NCI-H2227 treated with DMSO at 0.1 percent for 48 hours (cell line): ENCODE results near the gene WASHC1.
"Not testable (repeated sequence)": the region's sequence is repeated elsewhere in the genome, so short reads cannot be mapped to it uniquely, and the experiment has no call there.

Source experiments
- DNase-seq: peaks from one replicate; lab custom pipeline; 2025; lab: John Stamatoyannopoulos, UW

The WASHC1 gene

DNA sequence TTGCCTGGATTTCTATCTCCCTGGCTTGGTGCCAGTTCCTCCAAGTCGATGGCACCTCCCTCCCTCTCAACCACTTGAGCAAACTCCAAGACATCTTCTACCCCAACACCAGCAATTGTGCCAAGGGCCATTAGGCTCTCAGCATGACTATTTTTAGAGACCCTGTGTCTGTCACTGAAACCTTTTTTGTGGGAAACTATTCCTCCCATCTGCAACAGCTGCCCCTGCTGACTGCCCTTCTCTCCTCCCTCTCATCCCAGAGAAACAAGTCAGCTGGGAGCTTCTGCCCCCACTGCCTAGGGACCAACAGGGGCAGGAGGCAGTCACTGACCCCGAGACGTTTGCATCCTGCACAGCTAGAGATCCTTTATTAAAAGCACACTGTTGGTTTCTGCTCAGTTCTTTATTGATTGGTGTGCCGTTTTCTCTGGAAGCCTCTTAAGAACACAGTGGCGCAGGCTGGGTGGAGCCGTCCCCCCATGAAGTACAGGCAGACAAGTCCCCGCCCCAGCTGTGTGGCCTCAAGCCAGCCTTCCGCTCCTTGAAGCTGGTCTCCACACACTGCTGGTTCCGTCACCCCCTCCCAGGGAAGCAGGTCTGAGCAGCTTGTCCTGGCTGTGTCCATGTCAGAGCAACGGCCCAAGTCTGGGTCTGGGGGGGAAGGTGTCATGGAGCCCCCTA is 15.0 kb downstream of the WASHC1 start:
- DNase-seq, result not testable (repeated sequence)

DNA sequence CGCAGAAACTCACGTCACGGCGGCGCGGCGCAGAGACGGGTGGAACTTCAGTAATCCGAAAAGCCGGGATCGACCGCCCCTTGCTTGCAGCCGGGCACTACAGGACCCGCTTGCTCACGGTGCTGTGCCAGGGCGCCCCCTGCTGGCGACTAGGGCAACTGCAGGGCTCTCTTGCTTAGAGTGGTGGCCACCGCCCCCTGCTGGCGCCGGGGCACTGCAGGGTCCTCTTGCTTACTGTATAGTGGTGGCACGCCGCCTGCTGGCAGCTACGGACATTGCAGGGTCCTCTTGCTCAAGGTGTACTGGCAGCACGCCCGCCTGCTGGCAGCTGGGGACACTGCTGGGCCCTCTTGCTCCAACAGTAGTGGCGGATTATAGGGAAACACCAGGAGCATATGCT is 18.1 kb downstream of the WASHC1 start:
- not testable (repeated sequence) for DNase-seq

DNA sequence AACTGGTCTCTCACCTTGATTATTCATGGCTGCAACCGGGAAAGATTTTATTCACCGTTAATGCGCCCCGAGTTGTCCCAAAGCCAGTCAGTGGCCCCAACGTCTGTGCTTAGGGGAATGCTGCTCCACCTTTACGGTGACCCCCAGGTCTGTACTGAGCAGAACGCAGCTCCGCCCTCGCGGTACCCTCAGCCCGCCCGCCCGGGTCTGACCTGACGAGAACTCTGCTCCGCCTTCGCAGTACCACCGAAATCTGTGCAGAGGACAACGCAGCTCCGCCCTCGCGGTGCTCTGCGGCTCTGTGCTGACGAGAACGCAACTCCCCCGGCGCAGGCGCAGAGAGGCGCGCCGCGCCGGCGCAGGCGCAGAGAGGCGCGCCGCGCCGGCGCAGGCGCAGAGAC is 18.6 kb downstream of the WASHC1 start:
- not testable (repeated sequence) for DNase-seq

DNA sequence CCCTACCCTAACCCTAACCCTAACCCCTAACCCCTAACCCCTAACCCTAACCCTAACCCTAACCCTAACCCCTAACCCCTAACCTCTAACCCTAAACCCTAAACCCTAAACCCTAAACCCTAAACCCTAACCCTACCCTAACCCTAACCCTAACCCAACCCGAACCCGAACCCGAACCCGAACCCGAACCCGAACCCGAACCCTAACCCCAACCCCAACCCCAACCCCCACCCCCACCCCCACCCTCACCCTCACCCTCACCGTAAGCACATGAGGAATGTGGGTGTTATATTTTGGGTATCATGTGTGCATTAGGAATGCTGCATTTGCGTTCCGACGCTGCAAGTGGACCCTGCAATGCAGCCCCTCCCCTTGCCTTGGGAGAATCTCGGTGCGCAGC is 19.0 kb downstream of the WASHC1 start:
- DNase-seq, result not testable (repeated sequence)
